HUES6 (cell line): Measurements from ENCODE around the gene AR.

Experiments used
- H3K27ac ChIP-seq: 2 replicates; pipeline ENCODE4 v1.7.0; 2013; ENCODE audit warnings: low read depth, mild to moderate bottlenecking, low read length, inconsistent platforms
- H3K27me3 ChIP-seq: 2 replicates; pipeline ENCODE4 v1.6.1; 2013; ENCODE audit warnings: low read length; ENCODE audit not compliant: control insufficient read depth, insufficient read depth
- H3K36me3 ChIP-seq: 2 replicates; pipeline ENCODE4 v1.6.1; 2013; ENCODE audit warnings: low read length; ENCODE audit not compliant: control insufficient read depth, insufficient read depth
- H3K4me1 ChIP-seq: 2 replicates; pipeline ENCODE4 v1.6.1; 2013; ENCODE audit warnings: low read length; ENCODE audit not compliant: control insufficient read depth, insufficient read depth
- H3K4me3 ChIP-seq: 2 replicates; pipeline ENCODE4 v1.5.1; 2013; ENCODE audit warnings: low read depth, low read length
- H3K9ac ChIP-seq: one replicate; pipeline ENCODE4 v1.6.1; 2013; ENCODE audit warnings: mild to moderate bottlenecking, low read length
- H3K9me3 ChIP-seq: 2 replicates; pipeline ENCODE4 v1.6.1; 2013; ENCODE audit warnings: low read depth, low read length; ENCODE audit not compliant: control insufficient read depth, insufficient read depth

AR gene

DNA sequence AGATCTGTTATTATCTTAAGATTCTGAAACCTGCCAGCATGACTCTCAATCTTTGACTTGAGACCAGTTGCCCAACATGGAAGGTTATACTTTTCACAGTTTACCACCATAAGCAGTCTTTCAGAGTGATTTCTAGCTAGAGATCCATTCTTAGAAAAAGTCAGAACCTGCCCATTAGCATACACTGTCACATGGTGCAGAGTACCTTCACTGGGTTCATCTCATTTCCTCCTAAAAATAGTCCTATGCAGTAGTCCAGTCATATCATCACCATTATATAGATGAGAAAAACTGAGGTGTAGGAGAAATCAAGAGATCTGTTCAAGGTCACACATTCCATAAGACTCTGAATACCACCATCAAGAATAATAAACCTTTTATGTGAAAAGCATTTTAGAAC is 153.6 kb downstream of the AR start:
- no peak overlapping the region for H3K27ac ChIP-seq
- no peaks in the 10 kb centered on the region for H3K36me3 ChIP-seq
- no peak overlapping the region for H3K4me3 ChIP-seq
- H3K4me1 ChIP-seq = no peaks in the 10 kb centered on the region
- H3K27me3 ChIP-seq = no peaks in the 10 kb centered on the region
- no peak overlapping the region for H3K9ac ChIP-seq
- no peaks in the 10 kb centered on the region; the same call in 1 of the 2 replicates for H3K9me3 ChIP-seq

DNA sequence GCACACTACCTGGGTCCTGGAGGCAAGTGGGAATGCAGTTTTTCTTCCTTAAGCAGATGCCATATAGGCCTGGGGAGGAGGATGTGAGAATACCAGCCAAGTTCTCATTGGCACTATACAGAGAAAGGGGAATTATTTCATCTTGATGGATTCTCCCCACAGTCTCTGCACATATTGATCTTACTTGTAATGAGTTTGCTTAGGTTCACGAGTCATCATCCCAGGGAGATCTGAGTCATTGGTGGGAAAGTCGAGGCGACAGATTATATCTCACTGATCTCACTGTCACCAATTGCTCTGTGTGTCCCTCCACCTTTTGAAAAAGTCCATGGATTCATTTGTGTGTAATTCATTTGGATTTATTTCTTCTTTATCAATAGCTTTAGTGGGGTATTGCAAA is 156.8 kb downstream of the AR start:
- Histone ChIP-seq H3K36me3 (no peaks in the 10 kb centered on the region), H3K4me3 (no peak overlapping the region), H3K27me3 (no peaks in the 10 kb centered on the region), H3K9me3 (no peaks in the 10 kb centered on the region; the same call in 1 of the 2 replicates), H3K4me1 (no peaks in the 10 kb centered on the region), H3K27ac (no peak overlapping the region), H3K9ac (no peak overlapping the region)

DNA sequence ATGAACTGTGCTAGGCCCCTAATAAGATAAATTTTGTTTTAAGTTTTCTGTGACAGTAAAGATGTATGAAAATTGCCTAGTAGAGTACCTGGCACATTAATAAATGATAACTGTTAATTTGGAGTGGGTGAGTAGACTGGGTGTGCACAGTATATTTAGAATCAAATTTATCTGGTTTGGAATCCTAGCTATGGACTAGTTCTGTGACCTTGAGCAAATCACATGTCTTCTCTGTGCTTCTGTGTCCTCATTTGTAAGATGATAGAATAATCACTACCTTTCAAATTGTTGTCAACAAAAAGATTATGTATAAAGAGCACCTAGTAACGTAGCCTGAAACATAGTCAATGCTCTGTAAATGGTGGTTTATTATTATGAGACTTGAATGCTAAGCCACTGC is 170.2 kb downstream of the AR start:
- peaks cover 24% of the 10 kb centered on the region for H3K9me3 ChIP-seq
- H3K4me3 ChIP-seq = no peak overlapping the region
- no peak overlapping the region for H3K27ac ChIP-seq
- no peaks in the 10 kb centered on the region for H3K27me3 ChIP-seq
- no peak overlapping the region for H3K9ac ChIP-seq
- peaks cover 23% of the 10 kb centered on the region for H3K36me3 ChIP-seq
- no peaks in the 10 kb centered on the region for H3K4me1 ChIP-seq

- Histone ChIP-seq H3K9me3 (peaks cover 6% of the 10 kb centered on the region; the same call in 1 of the 2 replicates), H3K4me3 (no peak overlapping the region), H3K4me1 (no peaks in the 10 kb centered on the region), H3K27me3 (no peaks in the 10 kb centered on the region), H3K27ac (no peak overlapping the region), H3K9ac (no peak overlapping the region), H3K36me3 (peaks cover 7% of the 10 kb centered on the region; the same call in 1 of the 2 replicates)
Measured at GRCh38 chrX:67717571-67717970, 173.8 kb downstream of the AR start.

GRCh38 chrX:67718926-67719325 is 175.1 kb downstream of the AR start:
- Histone ChIP-seq H3K36me3 (peaks cover 7% of the 10 kb centered on the region; the same call in 1 of the 2 replicates), H3K9me3 (peaks cover 8% of the 10 kb centered on the region; the same call in 1 of the 2 replicates), H3K27ac (no peak overlapping the region), H3K9ac (no peak overlapping the region), H3K27me3 (no peaks in the 10 kb centered on the region), H3K4me1 (no peaks in the 10 kb centered on the region), H3K4me3 (no peak overlapping the region)

DNA sequence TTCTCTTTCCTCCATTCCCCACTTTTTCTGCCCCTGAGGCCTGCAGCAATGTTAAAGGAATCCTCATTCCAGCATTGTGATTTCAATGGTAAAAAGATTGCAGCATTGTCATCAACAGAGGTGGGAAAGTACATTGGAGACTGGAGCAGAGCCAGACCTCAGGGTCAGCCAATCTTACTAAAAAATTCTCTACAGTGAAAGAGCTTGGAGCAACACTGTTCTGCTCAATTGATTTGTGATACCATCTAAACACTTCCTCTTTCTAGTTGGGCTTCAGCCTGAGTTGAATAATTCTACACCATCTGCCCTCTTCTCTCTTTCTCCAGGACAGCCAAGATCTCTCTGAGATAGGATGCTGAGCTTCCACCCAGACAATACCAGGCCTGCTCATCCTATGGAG is 176.5 kb downstream of the AR start:
- Histone ChIP-seq H3K9ac (no peak overlapping the region), H3K4me1 (no peaks in the 10 kb centered on the region), H3K27me3 (no peaks in the 10 kb centered on the region), H3K27ac (no peak overlapping the region), H3K9me3 (peaks cover 8% of the 10 kb centered on the region; the same call in 1 of the 2 replicates), H3K36me3 (peaks cover 13% of the 10 kb centered on the region), H3K4me3 (no peak overlapping the region)

DNA sequence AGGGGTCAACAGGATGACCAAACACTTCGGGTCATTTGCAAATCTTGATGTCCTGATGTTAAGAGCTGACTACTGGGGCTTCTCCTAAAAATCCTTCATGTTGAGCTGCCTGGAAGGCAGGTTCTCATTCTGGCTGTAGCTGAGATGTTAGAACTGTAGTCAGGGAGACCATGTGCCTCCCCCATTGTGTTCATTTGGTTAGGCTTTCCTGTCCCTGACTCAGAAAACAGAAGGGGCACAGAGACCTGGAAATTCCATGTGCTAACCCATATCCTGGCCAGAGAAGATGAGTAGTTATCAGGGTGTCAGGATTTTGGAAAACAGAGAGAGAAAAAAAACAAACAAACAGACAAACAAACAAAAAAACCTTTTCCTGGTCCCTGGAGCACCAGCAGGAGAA is 177.5 kb downstream of the AR start:
- no peak overlapping the region for H3K9ac ChIP-seq
- peaks cover 8% of the 10 kb centered on the region; the same call in 1 of the 2 replicates for H3K9me3 ChIP-seq

DNA sequence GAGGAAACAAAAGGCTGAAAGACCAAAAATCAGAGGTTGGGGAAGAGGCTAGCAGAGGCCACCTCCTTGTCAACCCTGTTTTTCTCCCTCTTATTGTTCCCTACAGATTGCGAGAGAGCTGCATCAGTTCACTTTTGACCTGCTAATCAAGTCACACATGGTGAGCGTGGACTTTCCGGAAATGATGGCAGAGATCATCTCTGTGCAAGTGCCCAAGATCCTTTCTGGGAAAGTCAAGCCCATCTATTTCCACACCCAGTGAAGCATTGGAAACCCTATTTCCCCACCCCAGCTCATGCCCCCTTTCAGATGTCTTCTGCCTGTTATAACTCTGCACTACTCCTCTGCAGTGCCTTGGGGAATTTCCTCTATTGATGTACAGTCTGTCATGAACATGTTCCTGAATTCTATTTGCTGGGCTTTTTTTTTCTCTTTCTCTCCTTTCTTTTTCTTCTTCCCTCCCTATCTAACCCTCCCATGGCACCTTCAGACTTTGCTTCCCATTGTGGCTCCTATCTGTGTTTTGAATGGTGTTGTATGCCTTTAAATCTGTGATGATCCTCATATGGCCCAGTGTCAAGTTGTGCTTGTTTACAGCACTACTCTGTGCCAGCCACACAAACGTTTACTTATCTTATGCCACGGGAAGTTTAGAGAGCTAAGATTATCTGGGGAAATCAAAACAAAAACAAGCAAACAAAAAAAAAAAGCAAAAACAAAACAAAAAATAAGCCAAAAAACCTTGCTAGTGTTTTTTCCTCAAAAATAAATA is 179.9 kb downstream of the AR start:
- peaks cover 4% of the 10 kb centered on the region; the same call in 1 of the 2 replicates for H3K9me3 ChIP-seq
- no peak overlapping the region for H3K4me3 ChIP-seq
- no peak overlapping the region for H3K9ac ChIP-seq
- no peaks in the 10 kb centered on the region for H3K27me3 ChIP-seq
- H3K36me3 ChIP-seq = peaks cover 15% of the 10 kb centered on the region
- H3K4me1 ChIP-seq = no peaks in the 10 kb centered on the region
- no peak overlapping the region for H3K27ac ChIP-seq

More for the DNA sequence above, 177.5 kb downstream of the AR start:
- Histone ChIP-seq H3K4me1 (no peaks in the 10 kb centered on the region), H3K27me3 (no peaks in the 10 kb centered on the region), H3K4me3 (no peak overlapping the region), H3K36me3 (peaks cover 17% of the 10 kb centered on the region), H3K27ac (no peak overlapping the region)

- H3K9me3 ChIP-seq = peaks cover 4% of the 10 kb centered on the region; the same call in 1 of the 2 replicates
- no peaks in the 10 kb centered on the region for H3K4me1 ChIP-seq
- H3K9ac ChIP-seq = no peak overlapping the region
- no peak overlapping the region for H3K4me3 ChIP-seq
- no peak overlapping the region for H3K27ac ChIP-seq
- H3K36me3 ChIP-seq = peaks cover 15% of the 10 kb centered on the region
- no peaks in the 10 kb centered on the region for H3K27me3 ChIP-seq
Measured at GRCh38 chrX:67724359-67725110, 180.7 kb downstream of the AR start.

DNA sequence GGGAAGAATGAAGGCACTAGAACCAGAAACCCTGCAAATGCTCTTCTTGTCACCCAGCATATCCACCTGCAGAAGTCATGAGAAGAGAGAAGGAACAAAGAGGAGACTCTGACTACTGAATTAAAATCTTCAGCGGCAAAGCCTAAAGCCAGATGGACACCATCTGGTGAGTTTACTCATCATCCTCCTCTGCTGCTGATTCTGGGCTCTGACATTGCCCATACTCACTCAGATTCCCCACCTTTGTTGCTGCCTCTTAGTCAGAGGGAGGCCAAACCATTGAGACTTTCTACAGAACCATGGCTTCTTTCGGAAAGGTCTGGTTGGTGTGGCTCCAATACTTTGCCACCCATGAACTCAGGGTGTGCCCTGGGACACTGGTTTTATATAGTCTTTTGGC is 181.7 kb downstream of the AR start:
- Histone ChIP-seq H3K4me3 (no peak overlapping the region), H3K9ac (no peak overlapping the region), H3K36me3 (peaks cover 15% of the 10 kb centered on the region), H3K9me3 (peaks cover 4% of the 10 kb centered on the region; the same call in 1 of the 2 replicates), H3K27ac (no peak overlapping the region), H3K4me1 (no peaks in the 10 kb centered on the region), H3K27me3 (no peaks in the 10 kb centered on the region)

- no peak overlapping the region for H3K9ac ChIP-seq
- no peak overlapping the region for H3K4me3 ChIP-seq
- peaks cover 2% of the 10 kb centered on the region; the same call in 1 of the 2 replicates for H3K9me3 ChIP-seq
- no peak overlapping the region for H3K27ac ChIP-seq
- peaks cover 11% of the 10 kb centered on the region for H3K36me3 ChIP-seq
- H3K4me1 ChIP-seq = no peaks in the 10 kb centered on the region
- H3K27me3 ChIP-seq = no peaks in the 10 kb centered on the region
Measured at GRCh38 chrX:67726018-67726417, 182.2 kb downstream of the AR start.
